Stimulated activated CD8-positive, alpha-beta memory T cell treated with anti-CD3 and anti-CD28 coated beads, Interleukin-12 subunit alpha, Interleukin-12 subunit beta, amount 100 ng/mL, for 4 hours (primary cell): ENCODE data around the gene TDRD1.

Source experiments
- DNase-seq: peaks from one replicate; pipeline ENCODE4 v3.0.0-alpha.2; 2020; ENCODE audit warnings: low read depth

TDRD1 gene

DNA sequence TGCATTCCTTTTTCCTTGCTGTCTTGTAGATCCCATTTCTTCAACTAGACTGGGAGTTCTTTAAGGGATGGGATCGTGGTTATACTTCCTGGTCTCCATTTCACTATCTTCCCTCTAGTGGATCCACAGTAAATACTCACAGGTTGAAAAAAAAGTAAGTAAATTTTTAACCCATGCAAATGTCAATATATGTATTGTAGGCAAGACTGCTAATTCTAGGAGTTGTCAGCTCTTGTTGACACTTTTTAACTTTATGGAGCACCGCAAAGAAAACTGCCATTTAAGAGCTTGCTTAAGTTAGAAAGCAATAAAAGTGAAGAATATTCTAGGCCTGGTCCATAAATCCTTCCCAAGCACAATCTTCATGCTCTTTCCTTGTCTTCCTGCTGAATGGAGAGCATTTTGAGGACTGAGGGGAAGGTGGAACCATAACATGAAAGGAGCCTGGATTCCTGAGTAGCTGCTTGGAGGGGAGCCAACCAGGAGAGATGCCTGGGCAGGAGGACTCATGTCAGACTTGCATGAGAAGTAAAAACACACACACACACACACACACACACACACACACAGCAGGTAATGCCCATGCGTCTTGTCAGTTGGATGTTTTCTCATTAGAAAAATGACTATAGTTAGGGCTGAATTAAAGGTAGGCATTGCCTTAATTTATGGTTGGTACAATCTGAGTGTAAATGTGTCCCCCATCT, 92.1 kb downstream of the TDRD1 start:
- no peak for DNase-seq

DNA sequence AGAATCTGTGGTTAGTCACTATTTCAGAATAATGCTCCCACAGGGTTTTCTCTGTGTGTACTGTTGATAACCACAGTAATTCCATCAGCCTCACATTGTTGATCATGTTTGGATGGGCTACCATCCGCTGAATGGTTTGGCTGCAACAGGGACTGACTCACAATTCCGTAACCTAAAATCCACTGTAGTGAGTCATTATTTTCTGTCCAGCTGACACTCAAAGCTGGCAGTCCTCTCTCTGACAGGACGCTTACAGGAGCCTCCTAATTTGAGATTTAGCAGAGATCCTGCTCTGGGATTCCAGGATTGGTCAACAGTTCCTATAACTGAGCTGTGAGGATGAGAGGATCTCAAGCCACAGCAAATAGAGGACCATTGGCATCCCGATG, 92.6 kb downstream of the TDRD1 start:
- DNase-seq = no peak

DNA sequence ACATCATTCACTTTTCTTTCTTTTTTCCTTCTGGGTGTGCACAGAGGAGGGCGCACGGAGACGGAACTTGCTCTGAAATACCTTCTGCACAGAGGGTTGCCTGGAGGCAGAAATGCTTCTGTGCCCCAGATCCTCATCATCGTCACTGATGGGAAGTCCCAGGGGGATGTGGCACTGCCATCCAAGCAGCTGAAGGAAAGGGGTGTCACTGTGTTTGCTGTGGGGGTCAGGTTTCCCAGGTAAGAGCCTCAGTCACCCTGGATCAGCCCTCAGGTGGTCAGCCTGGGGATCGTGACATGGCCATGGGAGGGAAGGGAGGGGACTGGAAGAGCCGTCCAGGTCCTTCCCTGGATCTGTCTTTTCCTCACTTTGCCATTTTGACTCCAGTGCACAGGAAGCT, 93.5 kb downstream of the TDRD1 start:
- no peak for DNase-seq

DNA sequence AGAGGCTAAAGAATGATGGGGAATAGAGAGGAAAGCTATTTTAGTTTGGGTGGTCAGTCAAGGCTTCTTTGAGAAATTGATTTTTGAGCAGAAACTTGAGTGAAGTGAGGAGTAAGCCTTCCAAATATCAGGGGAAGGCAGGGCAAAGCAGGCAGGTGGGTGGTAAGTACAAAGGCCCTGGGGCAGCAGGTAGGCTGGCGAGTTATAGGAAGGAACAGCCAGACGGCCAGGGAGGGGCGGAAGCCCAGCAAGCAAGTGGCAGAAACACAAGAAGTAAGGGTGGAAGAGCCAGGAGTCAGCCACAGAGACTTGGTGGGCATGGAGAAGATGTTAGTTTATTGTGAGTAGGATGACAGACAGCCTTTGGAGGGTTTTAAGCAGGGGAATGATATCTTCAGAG, 94.8 kb downstream of the TDRD1 start:
- DNase-seq = no peak

DNA sequence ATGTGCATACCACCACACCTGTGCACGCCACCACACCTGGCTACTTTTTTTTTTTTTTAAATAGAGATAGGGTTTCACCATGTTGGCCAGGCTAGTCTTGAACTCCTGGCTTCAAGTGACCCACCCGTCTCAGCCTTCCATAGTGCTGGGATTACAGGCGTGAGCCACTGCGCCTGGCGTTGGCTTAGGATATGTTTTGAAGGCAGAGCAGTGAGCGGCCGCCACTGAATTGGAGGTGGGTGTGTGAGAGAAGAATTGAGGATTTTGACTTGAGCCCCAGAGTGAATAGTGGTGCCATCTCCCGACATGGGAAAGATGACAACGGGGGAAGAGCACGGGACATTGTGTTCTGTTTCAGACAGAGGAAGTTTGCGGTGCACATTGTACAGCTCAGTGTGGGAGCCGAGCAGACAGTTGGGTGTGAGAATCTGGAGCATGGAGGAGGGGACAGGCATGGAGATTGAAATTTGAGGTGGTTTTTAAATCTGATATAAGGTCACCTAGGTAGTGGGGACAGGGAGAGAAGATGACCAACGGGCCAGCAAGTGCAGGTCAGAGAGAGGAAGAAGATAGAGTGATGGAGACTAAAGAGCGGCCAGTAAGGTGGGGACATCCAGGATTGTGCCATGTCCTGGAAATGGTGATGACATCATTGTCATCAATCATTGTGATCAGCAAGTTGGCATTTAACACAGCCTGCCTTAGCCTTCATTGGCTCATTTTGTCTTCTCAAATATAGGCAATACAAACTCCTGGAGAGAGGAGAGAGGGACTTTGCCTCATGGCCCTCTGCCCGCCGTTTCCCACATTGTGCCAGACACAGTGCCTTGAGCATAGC, 95.7 kb downstream of the TDRD1 start:
- DNase-seq = no peak

DNA sequence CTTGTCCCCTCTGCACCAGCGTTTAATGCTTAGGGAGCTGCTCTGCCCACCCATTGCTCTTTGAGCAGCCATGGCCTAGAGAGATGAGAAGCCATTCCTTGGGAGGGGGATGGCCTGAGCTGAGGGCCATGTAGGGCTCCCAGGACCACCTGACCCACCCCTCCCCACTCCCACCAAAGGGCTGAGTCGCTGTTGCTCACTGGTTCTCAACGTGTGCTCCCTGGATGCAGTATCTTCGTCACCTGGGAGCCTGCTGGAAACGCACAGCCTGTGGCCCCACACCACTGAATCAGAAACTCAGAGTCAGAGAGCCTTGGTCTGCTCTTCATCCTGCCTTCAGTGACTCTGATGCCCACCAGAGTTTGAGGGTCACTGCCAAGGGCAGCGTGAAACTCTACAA, 96.9 kb downstream of the TDRD1 start:
- DNase-seq = no peak

DNA sequence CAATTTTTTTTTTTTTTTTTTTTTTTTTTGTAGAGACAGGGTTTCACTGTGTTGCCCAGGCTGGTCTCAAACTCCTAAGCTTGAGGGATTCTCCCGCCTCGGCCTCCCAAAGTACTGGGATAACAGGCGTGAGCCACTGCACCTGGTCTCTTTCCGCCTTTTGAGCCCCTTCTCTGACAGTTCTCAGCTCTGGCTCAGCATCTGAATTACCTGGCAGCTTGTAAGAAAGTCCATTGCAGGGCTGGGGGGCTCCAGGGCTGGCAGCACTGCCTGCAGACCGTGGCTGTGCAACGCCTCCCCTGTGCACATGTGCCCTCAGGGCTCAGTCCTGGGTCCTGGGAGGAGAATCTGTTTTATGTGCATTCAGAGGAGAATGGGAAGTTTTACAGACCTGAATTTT, 97.5 kb downstream of the TDRD1 start:
- DNase-seq = no peak

DNA sequence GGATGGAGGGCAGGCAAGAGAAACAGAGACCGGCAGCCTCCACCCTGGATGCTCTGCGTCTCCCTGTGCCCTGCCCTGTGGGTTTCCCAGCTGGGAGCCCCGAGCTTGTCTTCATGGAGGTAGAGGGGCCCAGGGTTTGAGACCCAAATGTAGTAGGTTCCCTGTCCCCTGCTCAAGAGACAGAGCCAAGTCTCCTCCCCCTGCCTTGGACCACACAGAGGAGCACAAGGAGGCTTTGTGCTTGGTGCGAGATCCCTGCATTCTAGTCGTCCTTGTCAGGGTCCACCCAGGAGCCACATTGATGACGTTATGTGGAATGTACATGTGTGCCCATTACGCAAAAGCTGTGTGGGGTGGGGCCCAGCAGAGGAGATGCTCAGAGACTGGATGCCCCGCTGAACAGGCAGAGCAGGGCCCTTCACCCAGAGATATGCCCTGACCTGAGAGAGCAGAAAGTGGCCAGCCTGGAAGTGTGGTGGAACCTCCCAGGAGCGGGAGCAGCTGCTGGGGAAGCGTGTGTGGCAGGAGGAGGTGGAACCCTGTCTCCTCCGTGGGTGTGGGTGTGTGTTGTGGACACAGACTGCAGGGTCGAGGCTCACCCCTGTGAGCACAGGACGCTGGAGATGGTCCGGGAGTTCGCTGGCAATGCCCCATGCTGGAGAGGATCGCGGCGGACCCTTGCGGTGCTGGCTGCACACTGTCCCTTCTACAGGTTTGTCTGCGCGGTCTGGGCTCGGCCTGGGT, 99.2 kb downstream of the TDRD1 start:
- DNase-seq = no peak

DNA sequence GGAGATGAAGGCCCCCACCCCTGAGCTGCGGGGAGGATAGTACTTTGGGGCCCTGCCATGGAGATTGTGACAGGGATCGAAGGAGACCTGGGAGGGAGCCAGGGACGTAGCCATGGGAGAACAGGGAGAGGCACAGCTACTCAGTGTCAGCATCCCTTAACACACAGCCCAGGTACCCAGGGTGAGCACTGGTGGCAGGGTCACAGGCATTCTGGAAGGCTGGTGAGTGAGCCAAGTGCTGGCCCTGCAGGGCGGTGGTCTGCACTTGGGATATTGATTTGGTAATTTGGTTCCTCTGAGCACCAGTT, 99.7 kb downstream of the TDRD1 start:
- no peak for DNase-seq

DNA sequence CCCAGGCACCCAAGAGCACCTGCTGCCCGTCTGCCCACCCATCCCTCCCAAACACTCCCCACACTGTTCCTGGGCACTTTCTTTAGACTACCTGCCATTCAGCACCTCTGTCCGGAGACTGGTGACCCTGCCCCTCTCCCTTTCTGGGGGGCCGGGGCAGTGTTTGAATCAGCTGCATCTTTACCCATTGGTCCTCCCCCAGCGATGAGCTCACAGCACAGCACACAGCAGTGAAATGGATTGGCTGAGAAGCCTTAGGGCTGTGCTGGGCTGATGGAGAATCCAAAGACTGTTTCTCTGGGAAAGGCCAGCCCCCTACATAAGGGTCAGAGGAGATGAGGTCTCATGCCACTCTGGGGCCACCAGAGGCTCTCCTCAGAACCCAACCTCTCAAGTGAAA, 100.1 kb downstream of the TDRD1 start:
- DNase-seq = no peak

DNA sequence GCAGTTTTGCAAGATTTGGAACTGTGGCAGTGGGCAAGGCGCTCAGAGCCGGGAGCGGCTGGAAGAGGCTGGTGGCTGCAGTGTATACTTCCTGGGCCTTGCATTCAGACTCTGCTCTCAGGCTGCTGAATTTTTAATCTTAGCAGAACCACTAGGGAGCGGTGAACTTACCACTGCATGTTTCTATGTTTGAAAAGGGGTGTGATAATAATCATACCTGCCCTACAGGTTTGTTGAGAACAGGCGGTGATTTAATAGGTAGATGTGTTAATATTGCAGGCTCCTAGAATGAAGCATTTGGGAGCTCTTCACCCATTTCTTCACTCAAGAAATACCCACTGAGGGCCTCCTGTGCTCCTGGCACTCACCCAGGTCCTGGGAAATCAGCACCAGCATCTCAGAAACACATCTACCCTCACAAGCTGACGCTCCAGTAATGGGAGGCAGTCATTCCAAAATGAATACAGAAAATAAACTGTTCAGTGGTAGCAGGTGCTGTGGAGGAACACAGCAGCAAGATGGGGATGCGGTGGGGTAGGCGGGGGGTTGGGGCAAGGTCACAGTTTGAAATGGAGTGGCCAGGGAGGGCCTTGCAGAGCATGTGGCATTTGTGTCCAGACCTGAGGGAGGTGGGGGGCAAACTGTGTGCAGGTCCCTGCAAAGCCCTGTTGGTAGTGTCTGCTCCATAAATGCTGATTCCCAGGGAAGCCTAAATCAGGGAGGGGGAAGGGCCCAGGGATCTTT, 100.9 kb downstream of the TDRD1 start:
- DNase-seq = no peak

DNA sequence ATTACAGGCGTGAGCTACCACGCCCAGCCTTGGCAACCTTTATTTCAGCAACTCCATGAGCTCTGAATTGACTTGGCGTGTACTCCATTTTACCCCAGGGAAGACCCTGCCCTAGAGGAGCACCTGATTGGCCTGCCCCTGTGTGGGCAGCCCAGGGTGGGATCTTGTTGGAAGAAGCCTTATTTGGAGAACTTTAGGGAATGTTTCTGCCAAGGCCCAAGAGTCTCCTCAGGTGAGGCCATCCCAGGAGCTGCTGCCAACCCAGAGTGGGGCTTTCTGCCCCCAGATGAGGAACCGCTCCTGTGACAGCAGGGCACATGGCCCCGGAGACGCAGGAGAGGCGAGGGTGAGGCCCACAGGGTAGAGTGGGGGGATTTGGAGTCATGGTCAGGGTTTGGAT, 101.9 kb downstream of the TDRD1 start:
- DNase-seq = no peak

DNA sequence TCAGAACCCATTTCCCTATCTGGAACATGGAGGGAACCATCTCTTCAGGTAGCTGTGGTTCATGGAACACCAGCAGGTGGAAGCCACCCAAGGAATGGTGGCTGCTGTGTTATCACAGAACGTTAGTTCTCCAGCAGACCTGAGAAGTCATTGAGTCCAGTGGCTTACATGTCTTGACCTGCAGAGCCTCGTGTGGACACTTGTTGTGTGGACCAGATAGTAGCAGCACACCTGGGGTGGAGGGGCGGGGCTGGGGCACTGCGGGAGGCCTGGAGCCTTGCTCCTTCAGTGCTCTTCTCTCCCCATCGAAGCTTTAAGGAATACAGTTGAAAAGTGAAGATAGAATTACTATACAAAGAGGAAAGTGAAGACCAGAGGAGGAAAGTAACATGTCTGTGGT, 102.3 kb downstream of the TDRD1 start:
- DNase-seq = no peak
